ENCODE results near the gene TRABD2A.

Gene TRABD2A

GRCh38 chr2:84833481-84834150, 47.3 kb downstream of the TRABD2A start:
- Histone ChIP-seq H3K4me3 (ENCODE audit: low read depth in 1 of 2, low read length in 2 of 2) (no peak overlapping the region), H2AFZ (ENCODE audit: low read depth, low read length) (no peak overlapping the region), H3K9ac (ENCODE audit: low read depth, low read length) (no peak overlapping the region), H3K79me2 (ENCODE audit: insufficient read depth, low read length) (no peaks in the 10 kb centered on the region), H3K4me1 (ENCODE audit: insufficient read depth, low read length) (no peaks in the 10 kb centered on the region), H3K4me2 (ENCODE audit: insufficient read depth, low read length) (no peak overlapping the region), H3K27ac (ENCODE audit: low read length) (no peak overlapping the region), H4K20me1 (ENCODE audit: insufficient read depth, low read length) (no peaks in the 10 kb centered on the region), H3K27me3 (ENCODE audit: insufficient read depth, low read length, poor library complexity) (no peaks in the 10 kb centered on the region), H3K36me3 (ENCODE audit: insufficient read depth, low read length) (no peaks in the 10 kb centered on the region), H3K9me3 (ENCODE audit: insufficient read depth, low read length, severe bottlenecking) (peaks cover 2% of the 10 kb centered on the region)
- TF ChIP-seq EZH2 (IDR thresholded peaks at IDR 0.05; ENCODE audit: borderline replicate concordance, low read depth, low read length, severe bottlenecking), result no peak
- TF ChIP-seq CTCF (IDR thresholded peaks at IDR 0.05; ENCODE audit: borderline replicate concordance, extremely low read depth, low read length, poor library complexity, severe bottlenecking), result no peak
- ATAC-seq (ENCODE audit: insufficient read depth, low read depth) (no peak), DNase-seq (no peak)

- H3K79me2 ChIP-seq (ENCODE audit: insufficient read depth, low read length), result no peaks in the 10 kb centered on the region
- no peak overlapping the region for H3K27ac ChIP-seq (ENCODE audit: low read length)
- no peaks in the 10 kb centered on the region for H4K20me1 ChIP-seq (ENCODE audit: insufficient read depth, low read length)
- no peak overlapping the region for H3K4me3 ChIP-seq (ENCODE audit: low read depth in 1 of 2, low read length in 2 of 2)
- H3K4me2 ChIP-seq (ENCODE audit: insufficient read depth, low read length), result no peak overlapping the region
- no peak for TF ChIP-seq CTCF (IDR thresholded peaks at IDR 0.05; ENCODE audit: borderline replicate concordance, extremely low read depth, low read length, poor library complexity, severe bottlenecking)
- no peak for TF ChIP-seq EZH2 (IDR thresholded peaks at IDR 0.05; ENCODE audit: borderline replicate concordance, low read depth, low read length, severe bottlenecking)
- H2AFZ ChIP-seq (ENCODE audit: low read depth, low read length), result no peak overlapping the region
- peaks cover 2% of the 10 kb centered on the region for H3K9me3 ChIP-seq (ENCODE audit: insufficient read depth, low read length, severe bottlenecking)
- H3K36me3 ChIP-seq (ENCODE audit: insufficient read depth, low read length), result no peaks in the 10 kb centered on the region
- ATAC-seq (ENCODE audit: insufficient read depth, low read depth) (no peak), DNase-seq (no peak)
- H3K4me1 ChIP-seq (ENCODE audit: insufficient read depth, low read length), result no peaks in the 10 kb centered on the region
- no peaks in the 10 kb centered on the region for H3K27me3 ChIP-seq (ENCODE audit: insufficient read depth, low read length, poor library complexity)
- H3K9ac ChIP-seq (ENCODE audit: low read depth, low read length), result no peak overlapping the region
Observed at GRCh38 chr2:84832772-84833461, 48.0 kb downstream of the TRABD2A start.

GRCh38 chr2:84830758-84831500, 50.0 kb downstream of the TRABD2A start:
- Histone ChIP-seq H3K4me1 (ENCODE audit: insufficient read depth, low read length) (no peaks in the 10 kb centered on the region), H2AFZ (ENCODE audit: low read depth, low read length) (no peak overlapping the region), H3K9me3 (ENCODE audit: insufficient read depth, low read length, severe bottlenecking) (peaks cover 2% of the 10 kb centered on the region), H3K27me3 (ENCODE audit: insufficient read depth, low read length, poor library complexity) (no peaks in the 10 kb centered on the region), H3K4me2 (ENCODE audit: insufficient read depth, low read length) (no peak overlapping the region), H3K36me3 (ENCODE audit: insufficient read depth, low read length) (no peaks in the 10 kb centered on the region), H3K4me3 (ENCODE audit: low read depth in 1 of 2, low read length in 2 of 2) (no peak overlapping the region), H4K20me1 (ENCODE audit: insufficient read depth, low read length) (no peaks in the 10 kb centered on the region), H3K9ac (ENCODE audit: low read depth, low read length) (no peak overlapping the region), H3K79me2 (ENCODE audit: insufficient read depth, low read length) (no peaks in the 10 kb centered on the region), H3K27ac (ENCODE audit: low read length) (no peak overlapping the region)
- no peak for ATAC-seq (ENCODE audit: insufficient read depth, low read depth)
- DNase-seq, result no peak
- TF ChIP-seq CTCF (IDR thresholded peaks at IDR 0.05; ENCODE audit: borderline replicate concordance, extremely low read depth, low read length, poor library complexity, severe bottlenecking), result no peak
- TF ChIP-seq EZH2 (IDR thresholded peaks at IDR 0.05; ENCODE audit: borderline replicate concordance, low read depth, low read length, severe bottlenecking), result no peak

Measured in DND-41 (cell line).